OCI-LY3 (cell line): ENCODE measurements around the gene SLC12A6.

Experiments
- CTCF ChIP-seq: fragments of 200-600, 300-600 bp; sonication (generic); IDR thresholded peaks from 2 replicates; pipeline ENCODE4 v1.5.1; 2014; ENCODE audit warnings: antibody characterized with exemption, low read length, low read depth
- EZH2phosphoT487 ChIP-seq: fragments of 200-600 bp; shearing (Covaris generic); IDR thresholded peaks from 2 replicates; pipeline ENCODE4 v1.6.1; 2018; ENCODE audit warnings: antibody characterized with exemption, mixed run types, low read depth

- no peak for TF ChIP-seq CTCF
- no peak for TF ChIP-seq EZH2phosphoT487
These were observed 61.9 kb downstream of the SLC12A6 start for GRCh38 chr15:34275721-34276120.
